ENCODE results near the gene MED13.

Gene MED13

GRCh38 chr17:62098623-62099231, 33.6 kb upstream of the MED13 start:
- no peak overlapping the region for H3K4me3 ChIP-seq (ENCODE audit: low read depth, low read length)
- no peak for TF ChIP-seq CTCF (IDR thresholded peaks at IDR 0.05; ENCODE audit: low read depth, low read length)

- H3K4me3 ChIP-seq (ENCODE audit: low read depth, low read length), result no peak overlapping the region
- TF ChIP-seq CTCF (IDR thresholded peaks at IDR 0.05; ENCODE audit: low read depth, low read length), result no peak
Measured at GRCh38 chr17:62096401-62096670, 31.3 kb upstream of the MED13 start.

- TF ChIP-seq CTCF (IDR thresholded peaks at IDR 0.05; ENCODE audit: low read depth, low read length), result no peak
- no peak overlapping the region for H3K4me3 ChIP-seq (ENCODE audit: low read depth, low read length)
Measured at GRCh38 chr17:62094175-62094574, 29.1 kb upstream of the MED13 start.

GRCh38 chr17:62093188-62094155, 28.4 kb upstream of the MED13 start:
- TF ChIP-seq CTCF (IDR thresholded peaks at IDR 0.05; ENCODE audit: low read depth, low read length), result no peak

GRCh38 chr17:62092784-62093183, 27.7 kb upstream of the MED13 start:
- no peak overlapping the region for H3K4me3 ChIP-seq (ENCODE audit: low read depth, low read length)
- TF ChIP-seq CTCF (IDR thresholded peaks at IDR 0.05; ENCODE audit: low read depth, low read length), result no peak

More at GRCh38 chr17:62093188-62094155, 28.4 kb upstream of the MED13 start:
- H3K4me3 ChIP-seq (ENCODE audit: low read depth, low read length), result no peak overlapping the region

GRCh38 chr17:62091804-62092203, 26.7 kb upstream of the MED13 start:
- no peak overlapping the region for H3K4me3 ChIP-seq (ENCODE audit: low read depth, low read length)
- TF ChIP-seq CTCF (IDR thresholded peaks at IDR 0.05; ENCODE audit: low read depth, low read length), result no peak

GRCh38 chr17:62090868-62091267, 25.8 kb upstream of the MED13 start:
- TF ChIP-seq CTCF (IDR thresholded peaks at IDR 0.05; ENCODE audit: low read depth, low read length), result no peak

More at GRCh38 chr17:62090868-62091267, 25.8 kb upstream of the MED13 start:
- H3K4me3 ChIP-seq (ENCODE audit: low read depth, low read length), result no peak overlapping the region

All from WI38 (cell line).